OCI-LY3 (cell line): ENCODE data around the gene CCN6.
"Not testable (repeated sequence)": the region's sequence is repeated elsewhere in the genome, so short reads cannot be mapped to it uniquely, and the experiment has no call there.

Source experiments
- EZH2phosphoT487 ChIP-seq: fragments of 200-600 bp; shearing (Covaris generic); IDR thresholded peaks from 2 replicates; pipeline ENCODE4 v1.6.1; 2018; ENCODE audit warnings: antibody characterized with exemption, mixed run types, low read depth
- TF ChIP-seq, protein P1 (sequence below): fragments of 200-600, 300-600 bp; sonication (generic); IDR thresholded peaks from 2 replicates; pipeline ENCODE4 v1.5.1; 2014; ENCODE audit warnings: antibody characterized with exemption, low read length, low read depth

DNA sequence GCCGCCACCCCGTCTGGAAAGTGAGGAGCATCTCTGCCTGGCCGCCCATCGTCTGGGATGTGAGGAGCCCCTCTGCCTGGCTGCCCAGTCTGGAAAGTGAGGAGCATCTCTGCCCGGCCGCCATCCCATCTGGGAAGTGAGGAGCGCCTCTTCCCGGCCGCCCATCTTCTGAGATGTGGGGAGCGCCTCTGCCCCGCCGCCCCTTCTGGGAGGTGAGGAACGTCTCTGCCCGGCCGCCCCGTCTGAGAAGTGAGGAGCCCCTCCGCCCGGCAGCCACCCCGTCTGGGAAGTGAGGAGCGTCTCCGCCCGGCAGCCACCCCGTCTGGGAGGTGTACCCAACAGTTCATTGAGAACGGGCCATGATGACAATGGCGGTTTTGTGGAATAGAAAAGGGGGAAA is 6.4 kb upstream of the CCN6 start:
- TF ChIP-seq, protein P1, sequence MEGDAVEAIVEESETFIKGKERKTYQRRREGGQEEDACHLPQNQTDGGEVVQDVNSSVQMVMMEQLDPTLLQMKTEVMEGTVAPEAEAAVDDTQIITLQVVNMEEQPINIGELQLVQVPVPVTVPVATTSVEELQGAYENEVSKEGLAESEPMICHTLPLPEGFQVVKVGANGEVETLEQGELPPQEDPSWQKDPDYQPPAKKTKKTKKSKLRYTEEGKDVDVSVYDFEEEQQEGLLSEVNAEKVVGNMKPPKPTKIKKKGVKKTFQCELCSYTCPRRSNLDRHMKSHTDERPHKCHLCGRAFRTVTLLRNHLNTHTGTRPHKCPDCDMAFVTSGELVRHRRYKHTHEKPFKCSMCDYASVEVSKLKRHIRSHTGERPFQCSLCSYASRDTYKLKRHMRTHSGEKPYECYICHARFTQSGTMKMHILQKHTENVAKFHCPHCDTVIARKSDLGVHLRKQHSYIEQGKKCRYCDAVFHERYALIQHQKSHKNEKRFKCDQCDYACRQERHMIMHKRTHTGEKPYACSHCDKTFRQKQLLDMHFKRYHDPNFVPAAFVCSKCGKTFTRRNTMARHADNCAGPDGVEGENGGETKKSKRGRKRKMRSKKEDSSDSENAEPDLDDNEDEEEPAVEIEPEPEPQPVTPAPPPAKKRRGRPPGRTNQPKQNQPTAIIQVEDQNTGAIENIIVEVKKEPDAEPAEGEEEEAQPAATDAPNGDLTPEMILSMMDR = not testable (repeated sequence)
- not testable (repeated sequence) for TF ChIP-seq EZH2phosphoT487
